Panc1 (cell line): ENCODE measurements around the gene ZNF544.
A peak's percentile ranks its signal among the peaks of the same experiment; 100 is the strongest.

Experiments
- CTCF ChIP-seq: fragments of 450-650 bp; IDR thresholded peaks from 2 replicates; pipeline ENCODE4 v1.5.1; 2017; ENCODE audit warnings: mild to moderate bottlenecking
- POLR2AphosphoS5 ChIP-seq: IDR thresholded peaks from 2 replicates; pipeline ENCODE4 v1.6.1; 2012; ENCODE audit warnings: mild to moderate bottlenecking, low read depth, low read length, moderate library complexity
- TF ChIP-seq, protein P1 (sequence below), 2 experiments: IDR thresholded peaks; 2 replicates each; pipeline ENCODE4 v1.6.1; 2011 to 2012; ENCODE audit warnings: low read depth in 2 of 2, control low read depth in 1 of 2, low read length in 1 of 2, mild to moderate bottlenecking in 1 of 2, moderate library complexity in 1 of 2; ENCODE audit not compliant: insufficient read depth in 1 of 2

- TF ChIP-seq CTCF (no peak), POLR2AphosphoS5 (peak; percentile 97)
- TF ChIP-seq, protein P1, sequence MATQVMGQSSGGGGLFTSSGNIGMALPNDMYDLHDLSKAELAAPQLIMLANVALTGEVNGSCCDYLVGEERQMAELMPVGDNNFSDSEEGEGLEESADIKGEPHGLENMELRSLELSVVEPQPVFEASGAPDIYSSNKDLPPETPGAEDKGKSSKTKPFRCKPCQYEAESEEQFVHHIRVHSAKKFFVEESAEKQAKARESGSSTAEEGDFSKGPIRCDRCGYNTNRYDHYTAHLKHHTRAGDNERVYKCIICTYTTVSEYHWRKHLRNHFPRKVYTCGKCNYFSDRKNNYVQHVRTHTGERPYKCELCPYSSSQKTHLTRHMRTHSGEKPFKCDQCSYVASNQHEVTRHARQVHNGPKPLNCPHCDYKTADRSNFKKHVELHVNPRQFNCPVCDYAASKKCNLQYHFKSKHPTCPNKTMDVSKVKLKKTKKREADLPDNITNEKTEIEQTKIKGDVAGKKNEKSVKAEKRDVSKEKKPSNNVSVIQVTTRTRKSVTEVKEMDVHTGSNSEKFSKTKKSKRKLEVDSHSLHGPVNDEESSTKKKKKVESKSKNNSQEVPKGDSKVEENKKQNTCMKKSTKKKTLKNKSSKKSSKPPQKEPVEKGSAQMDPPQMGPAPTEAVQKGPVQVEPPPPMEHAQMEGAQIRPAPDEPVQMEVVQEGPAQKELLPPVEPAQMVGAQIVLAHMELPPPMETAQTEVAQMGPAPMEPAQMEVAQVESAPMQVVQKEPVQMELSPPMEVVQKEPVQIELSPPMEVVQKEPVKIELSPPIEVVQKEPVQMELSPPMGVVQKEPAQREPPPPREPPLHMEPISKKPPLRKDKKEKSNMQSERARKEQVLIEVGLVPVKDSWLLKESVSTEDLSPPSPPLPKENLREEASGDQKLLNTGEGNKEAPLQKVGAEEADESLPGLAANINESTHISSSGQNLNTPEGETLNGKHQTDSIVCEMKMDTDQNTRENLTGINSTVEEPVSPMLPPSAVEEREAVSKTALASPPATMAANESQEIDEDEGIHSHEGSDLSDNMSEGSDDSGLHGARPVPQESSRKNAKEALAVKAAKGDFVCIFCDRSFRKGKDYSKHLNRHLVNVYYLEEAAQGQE (IDR thresholded peaks at IDR 0.05; ENCODE audit: insufficient read depth in 1 of 2, low read depth in 2 of 2, low read length in 1 of 2): 0 out of 4 replicates have a peak, but pooled peaks of 1 of the 2 experiments have one; percentile 28
These were observed at the start of gene ZNF544 for GRCh38 chr19:58228585-58229254.
